22Rv1 (cell line): ENCODE measurements around the gene SEC22C.

ENCODE experiments used
- H3K27ac ChIP-seq: fragments of 450-650 bp; 2 replicates; pipeline ENCODE4 v1.5.1; 2017
- ZFX ChIP-seq: fragments of 450-650 bp; IDR thresholded peaks from 2 replicates; pipeline ENCODE4 v1.6.1; 2017; ENCODE audit warnings: antibody characterized with exemption, borderline replicate concordance
- TF ChIP-seq, protein P1 (sequence below): fragments of 450-650 bp; IDR thresholded peaks from 2 replicates; pipeline ENCODE4 v1.5.1; 2017; ENCODE audit warnings: mild to moderate bottlenecking

SEC22C gene

DNA sequence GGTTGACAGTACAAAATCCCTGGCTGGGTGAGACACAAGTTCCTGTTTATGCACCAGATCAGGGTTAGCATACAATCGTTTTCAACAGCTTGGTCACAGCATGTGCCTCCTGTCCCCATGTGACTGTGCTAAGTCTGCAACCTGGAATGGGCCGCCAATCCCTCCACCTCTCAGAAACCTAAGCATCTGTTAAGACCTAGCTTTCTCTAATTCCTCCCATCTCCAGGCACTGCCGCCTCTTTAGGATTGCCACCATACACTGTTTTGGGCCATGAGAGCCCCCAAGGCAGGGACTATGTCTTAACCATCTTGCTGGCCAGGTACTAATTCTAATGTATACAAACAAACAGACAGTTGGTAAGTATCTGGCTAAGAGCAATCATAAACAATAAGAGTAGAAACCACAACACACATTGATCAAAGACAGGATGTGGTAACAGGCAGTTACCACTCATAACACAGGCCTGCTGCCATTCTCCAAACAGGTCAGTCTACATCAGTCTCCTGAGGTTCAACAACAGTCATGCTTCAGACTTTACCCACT lies 25.6 kb downstream of the SEC22C start:
- H3K27ac ChIP-seq, result no peak overlapping the region
- TF ChIP-seq ZFX, result no peak
- TF ChIP-seq, protein P1, sequence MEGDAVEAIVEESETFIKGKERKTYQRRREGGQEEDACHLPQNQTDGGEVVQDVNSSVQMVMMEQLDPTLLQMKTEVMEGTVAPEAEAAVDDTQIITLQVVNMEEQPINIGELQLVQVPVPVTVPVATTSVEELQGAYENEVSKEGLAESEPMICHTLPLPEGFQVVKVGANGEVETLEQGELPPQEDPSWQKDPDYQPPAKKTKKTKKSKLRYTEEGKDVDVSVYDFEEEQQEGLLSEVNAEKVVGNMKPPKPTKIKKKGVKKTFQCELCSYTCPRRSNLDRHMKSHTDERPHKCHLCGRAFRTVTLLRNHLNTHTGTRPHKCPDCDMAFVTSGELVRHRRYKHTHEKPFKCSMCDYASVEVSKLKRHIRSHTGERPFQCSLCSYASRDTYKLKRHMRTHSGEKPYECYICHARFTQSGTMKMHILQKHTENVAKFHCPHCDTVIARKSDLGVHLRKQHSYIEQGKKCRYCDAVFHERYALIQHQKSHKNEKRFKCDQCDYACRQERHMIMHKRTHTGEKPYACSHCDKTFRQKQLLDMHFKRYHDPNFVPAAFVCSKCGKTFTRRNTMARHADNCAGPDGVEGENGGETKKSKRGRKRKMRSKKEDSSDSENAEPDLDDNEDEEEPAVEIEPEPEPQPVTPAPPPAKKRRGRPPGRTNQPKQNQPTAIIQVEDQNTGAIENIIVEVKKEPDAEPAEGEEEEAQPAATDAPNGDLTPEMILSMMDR, result no peak

- no peak overlapping the region for H3K27ac ChIP-seq
- TF ChIP-seq, protein P1, result no peak
- TF ChIP-seq ZFX, result no peak
Observed at GRCh38 chr3:42552830-42553229, 28.9 kb downstream of the SEC22C start.

DNA sequence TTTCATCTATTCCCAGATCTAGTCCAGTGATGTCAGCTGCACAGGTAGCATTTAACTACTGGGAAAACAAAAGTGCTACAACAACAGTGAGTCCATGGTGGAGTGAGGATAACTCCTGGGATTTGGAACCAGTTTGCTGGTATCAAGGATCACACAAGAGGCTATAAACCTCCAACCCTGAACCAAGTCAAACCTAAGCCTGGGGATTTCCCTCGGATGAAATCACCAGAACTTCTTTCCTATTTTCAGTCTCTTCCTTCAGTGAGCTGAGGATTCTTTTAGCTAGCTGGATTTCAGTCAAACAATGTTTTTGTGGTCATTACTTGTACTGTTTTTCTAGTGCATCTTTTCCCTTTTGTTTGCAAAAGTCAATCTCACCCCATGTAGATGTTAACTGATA lies 31.5 kb downstream of the SEC22C start:
- TF ChIP-seq, protein P1, result no peak
- no peak for TF ChIP-seq ZFX
- no peak overlapping the region for H3K27ac ChIP-seq

DNA sequence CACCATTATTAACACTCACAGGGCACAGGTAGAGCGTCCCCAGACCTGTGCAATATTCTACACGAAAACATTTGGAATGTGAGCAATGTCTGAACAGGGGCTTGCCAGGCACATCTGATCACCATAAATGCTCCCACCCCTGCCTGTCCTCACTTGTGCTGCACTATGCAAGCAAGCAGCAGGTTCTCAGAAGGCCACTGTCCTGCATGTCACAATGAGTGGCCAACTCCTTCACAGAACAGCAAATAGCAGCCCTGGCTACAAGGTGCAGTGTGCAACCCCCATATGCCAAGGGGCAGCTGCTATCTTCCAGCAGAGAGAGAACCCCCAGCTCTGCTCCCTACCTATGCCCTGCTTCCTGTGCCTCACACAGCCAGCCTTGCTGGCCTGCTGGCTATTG lies 32.6 kb downstream of the SEC22C start:
- no peak overlapping the region for H3K27ac ChIP-seq
- TF ChIP-seq, protein P1, result no peak
- TF ChIP-seq ZFX, result no peak

GRCh38 chr3:42547401-42547945 lies 34.3 kb downstream of the SEC22C start:
- TF ChIP-seq, protein P1, result peak; percentile 98
- no peak for TF ChIP-seq ZFX

GRCh38 chr3:42546691-42547213 lies 35.0 kb downstream of the SEC22C start:
- no peak overlapping the region for H3K27ac ChIP-seq
- no peak for TF ChIP-seq ZFX
- TF ChIP-seq, protein P1, result no peak

More at GRCh38 chr3:42547401-42547945, 34.3 kb downstream of the SEC22C start:
- H3K27ac ChIP-seq, result no peak overlapping the region

DNA sequence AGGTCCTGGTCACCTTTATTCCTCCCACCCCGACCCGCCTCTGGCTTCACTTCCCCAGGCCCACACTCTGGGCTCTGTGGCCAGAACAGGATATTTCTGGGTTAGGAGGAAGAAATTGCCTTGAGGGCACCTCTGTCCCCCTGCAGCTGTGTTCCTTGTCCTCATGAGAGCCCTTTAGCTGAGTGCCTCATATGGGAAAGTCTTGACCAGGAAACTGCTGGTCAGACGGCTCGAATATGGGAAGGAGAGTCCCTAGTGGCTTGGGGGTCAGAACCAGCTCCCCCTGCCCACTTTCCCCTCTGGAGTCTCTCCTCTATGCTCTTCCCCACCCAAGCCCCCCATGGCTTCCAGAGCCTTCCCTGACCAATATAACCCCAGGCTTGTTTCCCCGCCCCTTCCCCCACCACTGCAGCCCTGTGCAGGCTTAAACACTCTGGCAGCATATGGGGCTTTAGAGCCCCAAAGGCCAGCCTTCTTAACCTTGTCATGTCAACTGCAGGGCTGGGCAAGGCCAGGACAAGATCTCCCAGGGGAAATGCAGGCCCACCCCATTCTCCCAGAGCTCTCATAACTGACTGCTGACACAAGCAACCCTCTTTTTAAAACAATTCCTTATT lies 36.4 kb downstream of the SEC22C start:
- peak overlapping the region; percentile 77 for H3K27ac ChIP-seq
- TF ChIP-seq, protein P1, result no peak
